Stimulated activated naive CD8-positive, alpha-beta T cell treated with anti-CD3 and anti-CD28 coated beads, Interleukin-15, Interleukin-2, amounts not matched to agents 100 ng/mL and 50 ng/mL, for 24 hours (primary cell): ENCODE data around the gene OR5D14.

ENCODE experiments used
- H3K27ac Mint-ChIP-seq: one replicate; pipeline ENCODE4 v1.8.0; 2021; ENCODE audit warnings: mild to moderate bottlenecking, mixed read lengths
- H3K27me3 Mint-ChIP-seq: one replicate; pipeline ENCODE4 v1.8.0; 2021; ENCODE audit warnings: mixed read lengths
- H3K36me3 Mint-ChIP-seq: one replicate; pipeline ENCODE4 v1.8.0; 2021; ENCODE audit warnings: low read depth, mixed read lengths
- H3K4me1 Mint-ChIP-seq: one replicate; pipeline ENCODE4 v1.8.0; 2021; ENCODE audit warnings: low read depth, mixed read lengths
- H3K4me3 Mint-ChIP-seq: one replicate; pipeline ENCODE4 v1.8.0; 2021; ENCODE audit warnings: mild to moderate bottlenecking, mixed read lengths
- H3K9me3 Mint-ChIP-seq: one replicate; pipeline ENCODE4 v1.8.0; 2021; ENCODE audit warnings: mixed read lengths

Gene OR5D14

GRCh38 chr11:55795256-55795655, at the start of gene OR5D14:
OR5D14 (plus strand) TSS chr11:55795556; CDS start chr11:55795556, 0 bp downstream.
- no peaks in the 10 kb centered on the region for H3K27me3 Mint-ChIP-seq
- no peak within 1 kb of the TSS for H3K4me3 Mint-ChIP-seq
- no peaks in the 10 kb centered on the region for H3K4me1 Mint-ChIP-seq
- peaks cover 29% of the 10 kb centered on the region for H3K9me3 Mint-ChIP-seq
- no peaks in the 10 kb centered on the region for H3K36me3 Mint-ChIP-seq
- no peak within 1 kb of the TSS for H3K27ac Mint-ChIP-seq

GRCh38 chr11:55773138-55773537, 22.2 kb upstream of the OR5D14 start, which contains the start of gene OR5D13:
OR5D13 (plus strand) TSS chr11:55773438; CDS start chr11:55773438, 0 bp downstream.
- Mint-ChIP-seq H3K4me1 (no peaks in the 10 kb centered on the region), H3K9me3 (peaks cover 11% of the 10 kb centered on the region), H3K27me3 (no peaks in the 10 kb centered on the region), H3K4me3 (no peak within 1 kb of the TSS), H3K36me3 (no peaks in the 10 kb centered on the region), H3K27ac (no peak within 1 kb of the TSS)

- no peaks in the 10 kb centered on the region for H3K36me3 Mint-ChIP-seq
- H3K27me3 Mint-ChIP-seq = no peaks in the 10 kb centered on the region
Observed at GRCh38 chr11:55791606-55792005, 3.8 kb upstream of the OR5D14 start.

GRCh38 chr11:55793321-55793720, 2.0 kb upstream of the OR5D14 start:
- no peaks in the 10 kb centered on the region for H3K4me1 Mint-ChIP-seq
- H3K36me3 Mint-ChIP-seq = no peaks in the 10 kb centered on the region
- peaks cover 19% of the 10 kb centered on the region for H3K9me3 Mint-ChIP-seq
- no peak overlapping the region for H3K27ac Mint-ChIP-seq
- H3K27me3 Mint-ChIP-seq = no peaks in the 10 kb centered on the region
- H3K4me3 Mint-ChIP-seq = no peak overlapping the region

More at GRCh38 chr11:55791606-55792005, 3.8 kb upstream of the OR5D14 start:
- H3K27ac Mint-ChIP-seq = no peak overlapping the region
- no peak overlapping the region for H3K4me3 Mint-ChIP-seq
- H3K4me1 Mint-ChIP-seq = no peaks in the 10 kb centered on the region
- peaks cover 28% of the 10 kb centered on the region for H3K9me3 Mint-ChIP-seq

GRCh38 chr11:55806248-55806647, 10.9 kb downstream of the OR5D14 start:
- Mint-ChIP-seq H3K4me1 (no peaks in the 10 kb centered on the region), H3K36me3 (no peaks in the 10 kb centered on the region), H3K9me3 (peaks cover 28% of the 10 kb centered on the region), H3K27ac (no peak overlapping the region), H3K4me3 (no peak overlapping the region), H3K27me3 (no peaks in the 10 kb centered on the region)

- H3K4me3 Mint-ChIP-seq = no peak within 1 kb of the TSS
- H3K9me3 Mint-ChIP-seq = peaks cover 16% of the 10 kb centered on the region
- H3K27ac Mint-ChIP-seq = no peak within 1 kb of the TSS
- H3K36me3 Mint-ChIP-seq = no peaks in the 10 kb centered on the region
- H3K27me3 Mint-ChIP-seq = no peaks in the 10 kb centered on the region
- H3K4me1 Mint-ChIP-seq = no peaks in the 10 kb centered on the region
Observed at GRCh38 chr11:55811067-55811466, 15.7 kb downstream of the OR5D14 start, which contains the start of gene OR5L1. OR5L1 (plus strand) TSS chr11:55811367; CDS start chr11:55811467, 100 bp downstream.

GRCh38 chr11:55819330-55819729, 24.0 kb downstream of the OR5D14 start, which contains the start of gene OR5D18:
OR5D18 (plus strand) TSS chr11:55819630; CDS start chr11:55819630, 0 bp downstream.
- Mint-ChIP-seq H3K9me3 (peaks cover 15% of the 10 kb centered on the region), H3K27me3 (no peaks in the 10 kb centered on the region), H3K4me1 (no peaks in the 10 kb centered on the region), H3K27ac (no peak within 1 kb of the TSS), H3K36me3 (no peaks in the 10 kb centered on the region), H3K4me3 (no peak within 1 kb of the TSS)

- no peak within 1 kb of the TSS for H3K27ac Mint-ChIP-seq
- H3K36me3 Mint-ChIP-seq = no peaks in the 10 kb centered on the region
- no peak within 1 kb of the TSS for H3K4me3 Mint-ChIP-seq
- peaks cover 13% of the 10 kb centered on the region for H3K9me3 Mint-ChIP-seq
- H3K27me3 Mint-ChIP-seq = no peaks in the 10 kb centered on the region
- no peaks in the 10 kb centered on the region for H3K4me1 Mint-ChIP-seq
Observed at GRCh38 chr11:55826919-55827318, 31.6 kb downstream of the OR5D14 start, which contains the start of gene OR5L2. OR5L2 (plus strand) TSS chr11:55827219; CDS start chr11:55827219, 0 bp downstream.

GRCh38 chr11:55838452-55838851, 43.1 kb downstream of the OR5D14 start, which contains the start of gene OR5D16:
OR5D16 (plus strand) TSS chr11:55838752; CDS start chr11:55838752, 0 bp downstream.
- Mint-ChIP-seq H3K9me3 (peaks cover 19% of the 10 kb centered on the region), H3K27ac (no peak within 1 kb of the TSS), H3K4me3 (no peak within 1 kb of the TSS), H3K36me3 (no peaks in the 10 kb centered on the region), H3K27me3 (no peaks in the 10 kb centered on the region), H3K4me1 (no peaks in the 10 kb centered on the region)
